Sigmoid colon (tissue), 4 donors: Measurements from ENCODE around the gene EPHA7.

Source experiments
- EP300 ChIP-seq, 4 donors: sonication (generic); formaldehyde crosslinking; IDR thresholded peaks; one replicate each; pipeline ENCODE4 v1.6.1; 2017; ENCODE audit warnings: antibody characterized with exemption in 4 of 4
- POLR2A ChIP-seq, 2 donors: fragments of 450-650 bp; IDR thresholded peaks; one replicate each; pipeline ENCODE4 v1.6.1; 2016; ENCODE audit warnings: antibody characterized with exemption in 2 of 2, mild to moderate bottlenecking in 2 of 2, moderate library complexity in 2 of 2
- POLR2AphosphoS5 ChIP-seq, 4 donors: sonication (generic); formaldehyde crosslinking; IDR thresholded peaks; one replicate each; pipeline ENCODE4 v1.6.1; 2017; ENCODE audit warnings: antibody characterized with exemption in 4 of 4
- TF ChIP-seq, protein P1 (sequence below), 4 experiments: fragments of 450-650 bp in 3 of 4; fragments of 200-600 bp in 1 of 4; IDR thresholded peaks; one replicate each; pipeline ENCODE4 v1.5.1; 2016 to 2019; ENCODE audit warnings: antibody characterized with exemption in 4 of 4, mild to moderate bottlenecking in 3 of 4, moderate library complexity in 2 of 4

DNA sequence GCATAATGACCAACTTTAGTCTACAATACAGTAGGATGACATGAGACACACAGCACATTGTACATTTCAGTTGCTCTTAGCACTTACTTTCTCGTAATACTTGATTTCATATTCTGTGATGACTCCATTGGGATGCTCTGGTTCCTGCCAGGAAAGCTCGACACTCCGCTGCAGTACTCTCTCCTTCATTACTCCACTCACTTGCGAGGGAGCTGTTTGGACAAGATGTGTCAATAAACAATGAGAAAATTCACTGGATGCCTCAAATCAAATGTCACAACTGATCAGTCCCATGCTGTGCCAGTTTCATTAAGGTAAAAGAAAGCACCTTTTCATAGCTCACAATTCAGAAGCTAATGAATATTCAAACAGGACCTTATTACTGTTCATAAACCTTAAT is 147.1 kb downstream of the EPHA7 start:
- TF ChIP-seq, protein P1, sequence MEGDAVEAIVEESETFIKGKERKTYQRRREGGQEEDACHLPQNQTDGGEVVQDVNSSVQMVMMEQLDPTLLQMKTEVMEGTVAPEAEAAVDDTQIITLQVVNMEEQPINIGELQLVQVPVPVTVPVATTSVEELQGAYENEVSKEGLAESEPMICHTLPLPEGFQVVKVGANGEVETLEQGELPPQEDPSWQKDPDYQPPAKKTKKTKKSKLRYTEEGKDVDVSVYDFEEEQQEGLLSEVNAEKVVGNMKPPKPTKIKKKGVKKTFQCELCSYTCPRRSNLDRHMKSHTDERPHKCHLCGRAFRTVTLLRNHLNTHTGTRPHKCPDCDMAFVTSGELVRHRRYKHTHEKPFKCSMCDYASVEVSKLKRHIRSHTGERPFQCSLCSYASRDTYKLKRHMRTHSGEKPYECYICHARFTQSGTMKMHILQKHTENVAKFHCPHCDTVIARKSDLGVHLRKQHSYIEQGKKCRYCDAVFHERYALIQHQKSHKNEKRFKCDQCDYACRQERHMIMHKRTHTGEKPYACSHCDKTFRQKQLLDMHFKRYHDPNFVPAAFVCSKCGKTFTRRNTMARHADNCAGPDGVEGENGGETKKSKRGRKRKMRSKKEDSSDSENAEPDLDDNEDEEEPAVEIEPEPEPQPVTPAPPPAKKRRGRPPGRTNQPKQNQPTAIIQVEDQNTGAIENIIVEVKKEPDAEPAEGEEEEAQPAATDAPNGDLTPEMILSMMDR (IDR thresholded peaks at IDR 0.05): no peak
- TF ChIP-seq POLR2A (IDR thresholded peaks at IDR 0.05) (no peak), POLR2AphosphoS5 (IDR thresholded peaks at IDR 0.05) (no peak), EP300 (IDR thresholded peaks at IDR 0.05) (no peak)
